A673 (cell line): Measurements from ENCODE around the gene DUSP11. TPM values are rescaled to one million over a fixed set of nuclear protein-coding genes. Genes with fewer than 3 reads are reported as not detected.

Experiments used
- BruUV-seq: library from RNA; stranded (reverse); fragments of 400-500 nt; replicated peaks from 2 replicates; lab custom pipeline; 2021; lab: Mats Ljungman, UMichigan
- CTCF ChIA-PET: fragments of 300-600 bp; sonication (Branson Sonifier 250); formaldehyde crosslinking; loops from one replicate; lab custom pipeline; 2022; ENCODE audit warnings: antibody characterized with exemption; lab: Charles Lee
- POLR2A ChIA-PET: fragments of 300-600 bp; sonication (Branson Sonifier 250); formaldehyde crosslinking; loops from one replicate; lab custom pipeline; 2022; ENCODE audit warnings: antibody characterized with exemption; ENCODE audit not compliant: low non-redundant PET; lab: Charles Lee
- DNase-seq: peaks from one replicate; pipeline ENCODE4 v3.0.0-alpha.2; 2015; ENCODE audit warnings: low spot score
- H3K27ac ChIP-seq: fragments of 200-600 bp; sonication (generic); 2 replicates; pipeline ENCODE4 v1.5.1; 2016; ENCODE audit warnings: mixed run types, low read depth, mild to moderate bottlenecking, mixed read lengths, antibody characterized with exemption, low read length; ENCODE audit not compliant: poor library complexity, severe bottlenecking
- H3K27me3 ChIP-seq: fragments of 200-600 bp; sonication (generic); replicated peaks from 2 replicates; pipeline ENCODE4 v1.6.1; 2017; ENCODE audit warnings: mixed run types, low read depth, mild to moderate bottlenecking, mixed read lengths, antibody characterized with exemption, low read length; ENCODE audit not compliant: insufficient read depth, poor library complexity
- H3K36me3 ChIP-seq: fragments of 200-600 bp; sonication (generic); 2 replicates; pipeline ENCODE4 v1.6.1; 2016; ENCODE audit warnings: mixed run types, mild to moderate bottlenecking, mixed read lengths, antibody characterized with exemption, low read length; ENCODE audit not compliant: insufficient read depth, poor library complexity, severe bottlenecking
- H3K4me1 ChIP-seq: fragments of 200-600 bp; sonication (generic); 2 replicates; pipeline ENCODE4 v1.6.1; 2017; ENCODE audit warnings: mixed run types, mild to moderate bottlenecking, mixed read lengths, antibody characterized with exemption, low read length; ENCODE audit not compliant: insufficient read depth, poor library complexity, severe bottlenecking
- H3K4me3 ChIP-seq: fragments of 200-600 bp; sonication (generic); 2 replicates; pipeline ENCODE4 v1.5.1; 2016; ENCODE audit warnings: low read depth, mixed run types, mild to moderate bottlenecking, mixed read lengths, low read length; ENCODE audit not compliant: poor library complexity, severe bottlenecking
- H3K9me3 ChIP-seq: fragments of 200-600 bp; sonication (generic); 2 replicates; pipeline ENCODE4 v1.6.1; 2016; ENCODE audit warnings: mixed run types, low read depth, mild to moderate bottlenecking, mixed read lengths, antibody characterized with exemption, low read length; ENCODE audit not compliant: poor library complexity, severe bottlenecking
- EZH2 ChIP-seq: fragments of 200-600 bp; sonication (generic); IDR thresholded peaks from 2 replicates; pipeline ENCODE4 v1.6.1; 2017; ENCODE audit warnings: borderline replicate concordance, low read depth, mild to moderate bottlenecking, mixed read lengths, antibody characterized with exemption, low read length; ENCODE audit not compliant: poor library complexity, severe bottlenecking
- intact Hi-C: fragments of 100-400 bp; cut with micrococcal nuclease; formaldehyde crosslinking; loops from one replicate; pipeline ENCODE4 v1.10.0; 2022; ENCODE audit not compliant: unreplicated experiment
- total RNA-seq: library from RNA; stranded (reverse); gene quantifications from 2 replicates; pipeline ENCODE4 v1.2.3, GENCODE V29; 2021
- TF ChIP-seq, protein P1 (sequence below): fragments of 300-800, 200-600 bp; sonication (generic); conservative IDR thresholded peaks from 2 replicates; pipeline ENCODE4 v1.5.1; 2017; ENCODE audit warnings: low read depth, mild to moderate bottlenecking, antibody characterized with exemption, low read length, moderate library complexity, mixed read lengths

Gene DUSP11
- total RNA-seq, 1 experiment from 2014 or later, result 19.9 TPM

DNA sequence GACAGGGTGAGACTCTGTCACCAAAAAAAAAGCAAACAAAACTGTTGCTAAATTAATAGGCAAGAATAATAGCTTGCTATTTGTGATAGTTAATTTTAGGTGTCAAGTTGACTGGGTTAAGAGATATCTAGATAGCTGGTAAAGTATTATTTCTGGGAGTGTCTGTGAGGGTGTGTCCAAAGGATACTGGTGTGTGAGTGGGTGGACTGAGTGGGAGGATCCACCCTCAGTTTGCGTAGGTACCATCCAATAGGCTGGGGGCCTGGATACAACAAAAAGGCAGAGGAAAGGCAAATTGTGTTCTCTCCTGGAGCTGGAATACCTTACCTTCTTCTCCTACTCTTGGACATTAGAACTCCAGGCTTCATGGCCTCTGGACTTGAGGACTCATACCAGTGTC is 15.0 kb downstream of the DUSP11 start:
- CTCF ChIA-PET, result no interaction called here
- POLR2A ChIA-PET, result no interaction called here

DNA sequence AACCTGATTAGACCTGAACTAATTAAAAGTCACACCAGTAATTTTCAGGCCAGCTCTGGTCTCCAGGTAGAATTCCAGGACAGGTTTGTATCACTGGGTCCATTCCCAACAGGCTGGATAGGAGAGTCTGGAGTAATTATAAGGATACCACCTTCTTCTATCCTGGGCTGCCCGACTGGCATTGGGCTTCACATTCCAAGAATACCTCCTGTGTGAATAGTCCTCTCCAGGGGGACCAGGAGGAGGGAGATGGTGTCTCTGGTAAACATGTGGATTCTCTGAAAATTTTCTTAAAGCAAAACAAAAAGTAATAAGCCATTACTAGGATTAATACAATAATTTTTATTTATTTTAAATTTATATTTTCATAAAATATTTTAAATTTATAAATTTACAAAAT is 17.3 kb downstream of the DUSP11 start:
- no peak for DNase-seq
- intact Hi-C loops, result no loop called here
- H3K36me3 ChIP-seq, result peaks cover 31% of the 10 kb centered on the region
- TF ChIP-seq EZH2, result no peak
- TF ChIP-seq, protein P1, sequence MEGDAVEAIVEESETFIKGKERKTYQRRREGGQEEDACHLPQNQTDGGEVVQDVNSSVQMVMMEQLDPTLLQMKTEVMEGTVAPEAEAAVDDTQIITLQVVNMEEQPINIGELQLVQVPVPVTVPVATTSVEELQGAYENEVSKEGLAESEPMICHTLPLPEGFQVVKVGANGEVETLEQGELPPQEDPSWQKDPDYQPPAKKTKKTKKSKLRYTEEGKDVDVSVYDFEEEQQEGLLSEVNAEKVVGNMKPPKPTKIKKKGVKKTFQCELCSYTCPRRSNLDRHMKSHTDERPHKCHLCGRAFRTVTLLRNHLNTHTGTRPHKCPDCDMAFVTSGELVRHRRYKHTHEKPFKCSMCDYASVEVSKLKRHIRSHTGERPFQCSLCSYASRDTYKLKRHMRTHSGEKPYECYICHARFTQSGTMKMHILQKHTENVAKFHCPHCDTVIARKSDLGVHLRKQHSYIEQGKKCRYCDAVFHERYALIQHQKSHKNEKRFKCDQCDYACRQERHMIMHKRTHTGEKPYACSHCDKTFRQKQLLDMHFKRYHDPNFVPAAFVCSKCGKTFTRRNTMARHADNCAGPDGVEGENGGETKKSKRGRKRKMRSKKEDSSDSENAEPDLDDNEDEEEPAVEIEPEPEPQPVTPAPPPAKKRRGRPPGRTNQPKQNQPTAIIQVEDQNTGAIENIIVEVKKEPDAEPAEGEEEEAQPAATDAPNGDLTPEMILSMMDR, result no peak
- ChIA-PET CTCF (no interaction called here), POLR2A (no interaction called here)
- H3K27me3 ChIP-seq, result no peaks in the 10 kb centered on the region
- no peaks in the 10 kb centered on the region for H3K4me1 ChIP-seq
- no peaks in the 10 kb centered on the region for H3K9me3 ChIP-seq
- H3K27ac ChIP-seq, result no peak overlapping the region
- no TSS peak for BruUV-seq
- H3K4me3 ChIP-seq, result no peak overlapping the region

More for the DNA sequence above, 15.0 kb downstream of the DUSP11 start:
- intact Hi-C loops, result no loop called here
- Histone ChIP-seq H3K4me3 (no peak overlapping the region), H3K4me1 (no peaks in the 10 kb centered on the region), H3K36me3 (peaks cover 46% of the 10 kb centered on the region), H3K27me3 (no peaks in the 10 kb centered on the region), H3K27ac (no peak overlapping the region), H3K9me3 (no peaks in the 10 kb centered on the region)
- no peak for TF ChIP-seq EZH2
- TF ChIP-seq, protein P1, result no peak
- no peak for DNase-seq
- no TSS peak for BruUV-seq

DNA sequence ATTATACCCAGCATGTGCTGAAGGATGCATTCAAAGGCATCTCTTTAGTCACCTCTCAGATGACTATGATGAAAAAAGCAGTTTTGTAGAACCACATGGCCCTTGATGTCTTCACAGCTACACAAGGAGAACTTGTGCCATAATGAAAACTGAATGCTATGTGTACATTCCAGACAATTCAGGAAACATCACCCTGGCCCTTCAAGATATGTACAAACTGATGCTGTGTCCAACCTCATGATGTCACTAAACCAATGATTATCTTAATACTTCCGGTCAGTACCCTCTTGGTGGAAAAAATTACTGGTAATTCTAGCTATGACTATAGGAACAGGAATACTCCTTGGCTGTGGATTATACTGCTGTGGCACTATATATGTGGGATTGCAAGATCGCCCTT is 20.0 kb downstream of the DUSP11 start:
- intact Hi-C loops, result no loop called here
- ChIA-PET CTCF (no interaction called here), POLR2A (no interaction called here)
- no TSS peak for BruUV-seq
- Histone ChIP-seq H3K36me3 (peaks cover 13% of the 10 kb centered on the region), H3K4me1 (no peaks in the 10 kb centered on the region), H3K27me3 (no peaks in the 10 kb centered on the region), H3K4me3 (no peak overlapping the region), H3K27ac (no peak overlapping the region), H3K9me3 (no peaks in the 10 kb centered on the region)
- no peak for DNase-seq
- TF ChIP-seq, protein P1, result no peak
- TF ChIP-seq EZH2, result no peak
